ENCODE results near the gene TRPM1. TPM values are rescaled to one million over a fixed set of nuclear protein-coding genes. Genes with fewer than 3 reads are reported as not detected.

The TRPM1 gene
- total RNA-seq, 6 donors from 2014 or later, result not detected

DNA sequence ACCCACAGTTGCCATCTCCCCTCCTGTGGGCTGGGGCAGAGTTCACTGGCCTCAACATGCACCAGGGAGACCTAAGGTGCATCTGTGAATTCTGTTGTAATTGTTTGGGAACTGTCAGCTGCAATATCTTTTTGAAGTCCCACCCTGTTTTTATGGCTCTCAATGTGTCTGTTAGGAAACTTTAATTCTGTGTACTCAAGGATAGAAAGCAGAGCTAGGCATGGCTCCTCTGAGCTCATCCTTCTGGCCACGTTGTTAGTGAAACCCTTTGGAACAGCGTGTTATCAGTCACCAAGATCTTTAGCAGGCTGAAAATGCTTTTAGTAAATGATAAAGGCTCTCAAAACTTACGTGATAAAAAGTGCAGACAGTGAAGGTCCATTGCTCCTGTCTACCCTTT lies 76.5 kb downstream of the TRPM1 start:
- H3K9me3 ChIP-seq, result no peaks in the 10 kb centered on the region
- H3K4me1 ChIP-seq, result peaks cover 6 to 14% (median 8%) of the 10 kb centered on the region in 4 donors
- no peaks in the 10 kb centered on the region for H3K27me3 ChIP-seq
- H3K4me3 ChIP-seq, result no peak overlapping the region
- 36 to 44% methylated on average over 3 of the region's 3 CpGs for WGBS, 2 donors
- H3K36me3 ChIP-seq, result no peaks in the 10 kb centered on the region
- ATAC-seq (ENCODE audit: low FRiP score in 2 of 2), result no peak
- H3K27ac ChIP-seq, result no peak overlapping the region
- TF ChIP-seq EP300 (IDR thresholded peaks at IDR 0.05) (no peak), POLR2AphosphoS5 (IDR thresholded peaks at IDR 0.05) (no peak), POLR2A (IDR thresholded peaks at IDR 0.05) (no peak)
- TF ChIP-seq, protein P1, sequence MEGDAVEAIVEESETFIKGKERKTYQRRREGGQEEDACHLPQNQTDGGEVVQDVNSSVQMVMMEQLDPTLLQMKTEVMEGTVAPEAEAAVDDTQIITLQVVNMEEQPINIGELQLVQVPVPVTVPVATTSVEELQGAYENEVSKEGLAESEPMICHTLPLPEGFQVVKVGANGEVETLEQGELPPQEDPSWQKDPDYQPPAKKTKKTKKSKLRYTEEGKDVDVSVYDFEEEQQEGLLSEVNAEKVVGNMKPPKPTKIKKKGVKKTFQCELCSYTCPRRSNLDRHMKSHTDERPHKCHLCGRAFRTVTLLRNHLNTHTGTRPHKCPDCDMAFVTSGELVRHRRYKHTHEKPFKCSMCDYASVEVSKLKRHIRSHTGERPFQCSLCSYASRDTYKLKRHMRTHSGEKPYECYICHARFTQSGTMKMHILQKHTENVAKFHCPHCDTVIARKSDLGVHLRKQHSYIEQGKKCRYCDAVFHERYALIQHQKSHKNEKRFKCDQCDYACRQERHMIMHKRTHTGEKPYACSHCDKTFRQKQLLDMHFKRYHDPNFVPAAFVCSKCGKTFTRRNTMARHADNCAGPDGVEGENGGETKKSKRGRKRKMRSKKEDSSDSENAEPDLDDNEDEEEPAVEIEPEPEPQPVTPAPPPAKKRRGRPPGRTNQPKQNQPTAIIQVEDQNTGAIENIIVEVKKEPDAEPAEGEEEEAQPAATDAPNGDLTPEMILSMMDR (IDR thresholded peaks at IDR 0.05), result no peak
- no peak for DNase-seq

DNA sequence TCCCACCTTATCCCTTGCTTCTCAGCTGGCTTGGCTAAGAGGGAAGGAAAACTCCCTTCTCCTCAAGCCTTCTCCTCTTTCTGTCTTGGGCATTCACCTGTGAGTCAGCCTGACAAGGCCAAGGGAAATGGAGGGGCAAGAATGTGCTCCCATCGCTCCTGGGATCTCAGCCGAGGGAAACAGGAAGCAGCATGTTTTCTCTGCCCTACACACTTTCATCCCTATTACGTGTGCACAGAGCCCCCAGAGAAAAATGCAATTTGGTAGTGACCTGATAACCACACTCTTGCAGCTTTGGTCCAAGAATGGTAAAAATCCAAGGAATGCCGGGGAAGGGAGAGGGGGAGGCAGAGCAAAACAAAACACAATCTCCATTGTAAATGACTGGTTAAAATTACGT lies 77.2 kb downstream of the TRPM1 start:
- Histone ChIP-seq H3K4me1 (peaks cover 6 to 14% (median 8%) of the 10 kb centered on the region in 4 donors), H3K4me3 (no peak overlapping the region), H3K36me3 (no peaks in the 10 kb centered on the region), H3K9me3 (no peaks in the 10 kb centered on the region), H3K27me3 (no peaks in the 10 kb centered on the region), H3K27ac (no peak overlapping the region)
- no peak for TF ChIP-seq EP300 (IDR thresholded peaks at IDR 0.05)
- no peak for TF ChIP-seq POLR2AphosphoS5 (IDR thresholded peaks at IDR 0.05)
- TF ChIP-seq, protein P1 (IDR thresholded peaks at IDR 0.05), result no peak
- TF ChIP-seq POLR2A (IDR thresholded peaks at IDR 0.05), result no peak
- ATAC-seq (ENCODE audit: low FRiP score in 2 of 2), result no peak
- WGBS, 2 donors, result 13 to 24% methylated on average over 5 of the region's 5 CpGs
- DNase-seq, result no peak

DNA sequence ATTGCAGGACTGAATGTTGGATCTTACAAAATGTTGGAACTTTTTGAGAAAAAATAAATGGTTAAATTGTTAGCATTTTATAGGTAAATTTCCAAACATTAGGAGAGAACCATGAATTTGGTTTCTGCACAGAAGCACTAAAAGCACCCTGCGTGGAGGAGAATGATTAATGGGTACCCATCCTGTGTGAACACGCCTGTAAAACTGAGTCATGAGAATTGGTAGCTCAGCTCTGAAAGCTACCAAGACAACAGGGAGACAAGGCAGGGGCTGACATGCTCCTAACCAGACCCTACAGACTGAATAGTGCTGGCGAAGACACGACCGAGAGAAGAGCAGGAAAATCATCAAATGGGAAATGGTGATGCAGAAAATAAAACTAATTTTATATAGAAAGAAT lies 77.7 kb downstream of the TRPM1 start:
- DNase-seq (no peak), ATAC-seq (ENCODE audit: low FRiP score in 2 of 2) (no peak)
- no peaks in the 10 kb centered on the region for H3K36me3 ChIP-seq
- TF ChIP-seq, protein P1 (IDR thresholded peaks at IDR 0.05), result no peak
- TF ChIP-seq POLR2AphosphoS5 (IDR thresholded peaks at IDR 0.05), result no peak
- no peak for TF ChIP-seq EP300 (IDR thresholded peaks at IDR 0.05)
- no peak for TF ChIP-seq POLR2A (IDR thresholded peaks at IDR 0.05)
- H3K4me1 ChIP-seq, result peaks cover 6 to 14% (median 8%) of the 10 kb centered on the region in 4 donors
- 94 to 95% methylated on average over 5 of the region's 5 CpGs for WGBS, 2 donors
- H3K4me3 ChIP-seq, result no peak overlapping the region
- H3K27ac ChIP-seq, result no peak overlapping the region
- no peaks in the 10 kb centered on the region for H3K9me3 ChIP-seq
- no peaks in the 10 kb centered on the region for H3K27me3 ChIP-seq

DNA sequence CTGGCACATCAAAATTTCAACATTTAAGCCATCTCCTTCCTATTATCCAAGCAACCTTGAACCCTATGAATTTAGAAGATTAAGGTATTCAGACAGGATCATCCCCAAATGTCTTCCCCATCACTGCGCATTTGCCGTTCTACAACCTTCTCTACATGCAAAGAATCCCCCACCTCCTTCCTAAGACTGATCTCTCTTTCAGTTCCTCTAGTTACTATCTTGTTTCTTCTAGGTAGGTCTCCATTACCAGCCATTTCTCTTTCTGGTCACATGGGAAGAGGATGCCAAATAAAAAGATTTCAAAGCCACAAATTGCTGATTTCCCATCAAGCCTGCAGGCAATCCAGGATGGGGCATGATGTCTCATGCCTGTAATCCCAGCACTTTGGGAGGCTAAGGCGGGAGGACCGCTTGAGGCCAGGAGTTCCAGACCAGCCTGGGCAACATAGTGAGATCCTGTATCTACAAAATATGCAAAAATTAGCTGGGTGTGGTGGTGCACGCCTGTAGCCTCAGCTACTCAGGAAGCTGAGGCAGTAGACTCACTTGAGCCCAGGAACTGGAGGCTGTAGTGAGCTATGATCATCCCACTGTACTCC lies 80.4 kb downstream of the TRPM1 start:
- WGBS, 2 donors, result 95 to 96% methylated on average over 5 of the region's 5 CpGs
- peaks cover 6 to 14% (median 8%) of the 10 kb centered on the region in 4 donors for H3K4me1 ChIP-seq
- H3K27me3 ChIP-seq, result no peaks in the 10 kb centered on the region
- DNase-seq (no peak), ATAC-seq (ENCODE audit: low FRiP score in 2 of 2) (no peak)
- no peak overlapping the region for H3K4me3 ChIP-seq
- no peak overlapping the region for H3K27ac ChIP-seq
- H3K36me3 ChIP-seq, result no peaks in the 10 kb centered on the region
- TF ChIP-seq, protein P1 (IDR thresholded peaks at IDR 0.05), result no peak
- TF ChIP-seq POLR2A (IDR thresholded peaks at IDR 0.05) (no peak), POLR2AphosphoS5 (IDR thresholded peaks at IDR 0.05) (no peak), EP300 (IDR thresholded peaks at IDR 0.05) (no peak)
- H3K9me3 ChIP-seq, result no peaks in the 10 kb centered on the region

DNA sequence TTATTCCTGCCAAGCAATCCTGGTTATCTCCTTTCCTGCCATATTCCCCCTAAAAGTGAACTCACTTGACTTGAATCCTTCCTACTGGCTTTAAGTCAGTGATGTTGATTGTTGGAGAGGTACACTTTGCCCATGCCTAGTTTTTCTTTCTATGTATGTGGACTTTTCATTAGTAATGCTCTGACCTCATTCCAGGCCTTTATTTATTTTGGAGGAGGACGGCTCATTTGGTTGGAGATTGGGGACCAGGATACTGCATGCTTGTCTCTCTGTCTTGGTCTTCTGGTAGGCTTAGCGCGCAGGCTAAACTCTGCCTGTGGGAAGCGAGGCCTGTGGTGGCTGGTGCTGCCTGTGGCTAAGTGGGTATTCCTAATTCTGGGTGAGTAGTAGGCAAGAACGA lies 81.0 kb downstream of the TRPM1 start:
- Histone ChIP-seq H3K27me3 (no peaks in the 10 kb centered on the region), H3K9me3 (no peaks in the 10 kb centered on the region), H3K4me3 (no peak overlapping the region), H3K27ac (no peak overlapping the region), H3K36me3 (no peaks in the 10 kb centered on the region), H3K4me1 (peaks cover 6 to 14% (median 8%) of the 10 kb centered on the region in 4 donors)
- TF ChIP-seq POLR2AphosphoS5 (IDR thresholded peaks at IDR 0.05) (no peak), EP300 (IDR thresholded peaks at IDR 0.05) (no peak)
- DNase-seq (no peak), ATAC-seq (ENCODE audit: low FRiP score in 2 of 2) (no peak)
- WGBS, 2 donors, result 92 to 94% methylated on average over 5 of the region's 5 CpGs
